T-helper 2 cell treated with Interferon-gamma antibody and Interleukin-4, amounts not matched to agents 5 μg/mL and 100 μg/mL, for 36 hours (primary cell): ENCODE measurements around the gene NPSR1.
"Not testable (repeated sequence)": the region's sequence is repeated elsewhere in the genome, so short reads cannot be mapped to it uniquely, and the experiment has no call there.

ENCODE experiments used
- DNase-seq: peaks from one replicate; pipeline ENCODE4 v3.0.0; 2021; ENCODE audit warnings: low spot score
- H3K27ac Mint-ChIP-seq: one replicate; pipeline ENCODE4 v1.8.0; 2021; ENCODE audit warnings: mild to moderate bottlenecking, mixed read lengths
- H3K27me3 Mint-ChIP-seq: one replicate; pipeline ENCODE4 v1.8.0; 2021; ENCODE audit warnings: low read depth, mixed read lengths
- H3K36me3 Mint-ChIP-seq: one replicate; pipeline ENCODE4 v1.8.0; 2021; ENCODE audit warnings: low read depth, mixed read lengths
- H3K4me1 Mint-ChIP-seq: one replicate; pipeline ENCODE4 v1.8.0; 2021; ENCODE audit warnings: low read depth, mixed read lengths
- H3K4me3 Mint-ChIP-seq: one replicate; pipeline ENCODE4 v1.8.0; 2022; ENCODE audit warnings: mild to moderate bottlenecking, moderate library complexity, mixed read lengths
- H3K9me3 Mint-ChIP-seq: one replicate; pipeline ENCODE4 v1.8.0; 2021; ENCODE audit warnings: mixed read lengths

The NPSR1 gene

GRCh38 chr7:34842782-34843181 lies 184.8 kb downstream of the NPSR1 start:
- Mint-ChIP-seq H3K4me3 (no peak overlapping the region), H3K27ac (no peak overlapping the region), H3K27me3 (no peaks in the 10 kb centered on the region), H3K9me3 (no peaks in the 10 kb centered on the region), H3K4me1 (no peaks in the 10 kb centered on the region), H3K36me3 (no peaks in the 10 kb centered on the region)
- no peak for DNase-seq

GRCh38 chr7:34844406-34844805 lies 186.4 kb downstream of the NPSR1 start:
- H3K9me3 Mint-ChIP-seq, result no peaks in the 10 kb centered on the region
- DNase-seq, result no peak
- no peaks in the 10 kb centered on the region for H3K36me3 Mint-ChIP-seq
- H3K4me1 Mint-ChIP-seq, result no peaks in the 10 kb centered on the region
- no peak overlapping the region for H3K27ac Mint-ChIP-seq
- H3K4me3 Mint-ChIP-seq, result no peak overlapping the region
- H3K27me3 Mint-ChIP-seq, result no peaks in the 10 kb centered on the region

- no peaks in the 10 kb centered on the region for H3K9me3 Mint-ChIP-seq
- H3K27me3 Mint-ChIP-seq, result no peaks in the 10 kb centered on the region
- no peak overlapping the region for H3K27ac Mint-ChIP-seq
- H3K4me3 Mint-ChIP-seq, result no peak overlapping the region
- no peaks in the 10 kb centered on the region for H3K4me1 Mint-ChIP-seq
- no peaks in the 10 kb centered on the region for H3K36me3 Mint-ChIP-seq
- DNase-seq, result no peak
These were observed 187.1 kb downstream of the NPSR1 start for GRCh38 chr7:34844936-34845665.

DNA sequence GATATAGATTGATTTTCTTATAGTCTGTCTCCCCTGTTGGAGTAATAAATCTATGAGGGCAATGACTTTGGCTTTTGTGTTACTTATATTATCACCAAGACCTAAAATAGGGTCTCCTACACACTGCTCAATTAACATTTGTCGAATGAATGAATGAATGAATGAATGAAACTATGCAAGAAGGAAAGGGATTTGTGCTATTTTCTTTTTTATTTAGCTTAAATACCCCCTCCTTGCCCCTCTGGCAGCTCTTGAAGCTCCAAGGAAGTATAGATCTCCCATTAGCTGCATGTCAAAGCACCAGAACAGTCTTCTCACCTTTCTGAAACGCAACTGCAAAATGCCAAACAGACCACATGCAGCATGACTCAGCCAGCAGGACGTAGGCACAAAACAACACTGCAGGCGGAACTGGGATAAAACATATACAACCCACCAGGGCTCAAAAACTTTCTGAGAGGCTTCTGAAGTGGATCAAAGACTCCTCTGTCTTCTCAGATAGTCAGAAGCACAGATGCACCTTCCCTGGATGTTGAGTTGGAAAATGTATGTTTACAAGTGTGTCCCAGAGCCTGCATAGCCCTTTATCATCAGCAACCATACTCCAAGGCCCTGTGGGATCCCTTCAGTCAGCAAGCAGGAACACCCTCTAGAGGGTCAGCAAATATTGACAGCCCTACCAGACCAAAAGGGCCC lies 187.8 kb downstream of the NPSR1 start:
- Mint-ChIP-seq H3K4me1 (no peaks in the 10 kb centered on the region), H3K4me3 (no peak overlapping the region), H3K36me3 (no peaks in the 10 kb centered on the region), H3K9me3 (no peaks in the 10 kb centered on the region), H3K27me3 (no peaks in the 10 kb centered on the region), H3K27ac (no peak overlapping the region)
- no peak for DNase-seq

DNA sequence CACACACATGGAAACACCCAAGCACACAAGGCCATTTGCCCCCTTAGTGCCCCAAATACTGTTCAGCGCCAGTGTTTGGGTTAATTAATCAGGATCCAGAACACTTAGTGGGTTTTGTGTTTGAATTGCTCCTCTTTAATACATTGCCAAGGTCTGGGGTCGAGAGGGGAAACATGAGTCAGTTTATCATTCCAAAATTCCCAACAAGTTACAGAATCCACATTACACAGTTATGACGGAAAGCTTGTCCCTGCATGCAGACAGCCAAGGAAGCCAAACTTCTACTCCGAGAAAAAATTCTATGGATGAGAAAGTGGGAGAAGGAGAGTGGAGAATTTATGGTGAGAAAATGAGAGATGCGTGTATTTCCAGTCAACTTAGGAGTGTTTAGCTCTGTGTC lies 189.0 kb downstream of the NPSR1 start:
- H3K27me3 Mint-ChIP-seq, result no peaks in the 10 kb centered on the region
- no peak overlapping the region for H3K27ac Mint-ChIP-seq
- H3K36me3 Mint-ChIP-seq, result no peaks in the 10 kb centered on the region
- no peak overlapping the region for H3K4me3 Mint-ChIP-seq
- no peak for DNase-seq
- H3K4me1 Mint-ChIP-seq, result no peaks in the 10 kb centered on the region
- H3K9me3 Mint-ChIP-seq, result no peaks in the 10 kb centered on the region

GRCh38 chr7:34848670-34849069 lies 190.7 kb downstream of the NPSR1 start:
- H3K9me3 Mint-ChIP-seq, result no peaks in the 10 kb centered on the region
- peaks cover 2% of the 10 kb centered on the region for H3K27me3 Mint-ChIP-seq
- no peak overlapping the region for H3K27ac Mint-ChIP-seq
- no peak for DNase-seq
- H3K36me3 Mint-ChIP-seq, result no peaks in the 10 kb centered on the region
- no peak overlapping the region for H3K4me3 Mint-ChIP-seq
- no peaks in the 10 kb centered on the region for H3K4me1 Mint-ChIP-seq

DNA sequence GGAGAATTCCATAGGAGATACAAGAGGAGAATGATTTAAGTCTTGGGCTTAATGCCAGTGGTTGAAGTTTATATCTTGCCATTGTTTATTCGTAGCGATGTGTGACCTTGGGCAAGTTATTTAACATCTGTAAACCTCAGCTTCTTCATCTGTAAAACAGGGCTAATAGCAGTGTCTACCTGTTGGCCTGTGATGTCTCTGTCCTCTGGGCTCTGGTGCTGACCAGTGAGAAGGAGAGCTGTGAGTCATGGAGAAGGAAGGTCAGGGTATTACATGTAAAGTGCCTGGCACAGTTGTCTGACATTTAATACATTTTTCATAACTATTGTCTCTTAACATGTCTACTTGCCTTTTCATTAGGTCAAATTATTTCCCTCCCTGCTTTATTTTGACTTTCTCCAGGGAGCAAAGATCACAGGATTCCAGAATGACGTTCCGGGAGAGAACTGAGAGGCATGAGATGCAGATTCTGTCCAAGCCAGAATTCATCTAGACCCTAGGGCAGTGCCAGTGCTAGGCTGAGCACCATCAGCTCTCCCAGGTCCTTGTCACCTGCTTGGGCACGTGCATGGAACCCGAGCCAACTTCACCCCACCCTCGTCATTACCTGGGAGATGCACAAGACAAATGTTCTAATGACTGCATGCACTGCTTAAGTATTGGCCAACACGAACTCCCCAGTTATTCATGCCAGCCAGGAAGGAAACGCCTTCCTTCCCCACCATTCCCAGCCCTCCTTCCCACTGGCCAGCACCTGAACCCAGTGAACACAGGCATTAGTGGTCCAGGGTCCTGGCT lies 191.3 kb downstream of the NPSR1 start:
- H3K9me3 Mint-ChIP-seq, result no peaks in the 10 kb centered on the region
- DNase-seq, result no peak
- no peak overlapping the region for H3K4me3 Mint-ChIP-seq
- peaks cover 2% of the 10 kb centered on the region for H3K27me3 Mint-ChIP-seq
- no peaks in the 10 kb centered on the region for H3K4me1 Mint-ChIP-seq
- H3K36me3 Mint-ChIP-seq, result no peaks in the 10 kb centered on the region
- no peak overlapping the region for H3K27ac Mint-ChIP-seq

DNA sequence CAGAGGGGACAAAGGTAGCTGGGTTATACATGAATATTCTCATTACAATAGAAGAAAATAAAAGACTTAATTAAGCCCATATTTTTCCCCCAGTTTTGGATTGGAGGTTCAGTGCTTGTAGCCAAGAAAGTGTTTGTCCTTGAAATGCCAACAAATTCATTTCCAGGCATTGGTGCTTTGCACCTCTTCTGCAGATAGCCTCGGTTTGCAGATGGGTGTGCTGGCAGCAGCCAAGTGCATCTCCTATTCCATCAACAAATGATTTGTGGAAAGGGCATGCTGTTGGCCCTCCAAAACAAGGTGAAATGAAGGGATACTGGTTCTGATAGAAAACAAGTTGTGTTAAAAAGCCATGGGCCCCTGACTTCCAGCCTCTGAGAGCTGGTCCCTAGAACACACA lies 192.0 kb downstream of the NPSR1 start:
- H3K9me3 Mint-ChIP-seq, result no peaks in the 10 kb centered on the region
- no peak for DNase-seq
- H3K27me3 Mint-ChIP-seq, result peaks cover 2% of the 10 kb centered on the region
- no peak overlapping the region for H3K27ac Mint-ChIP-seq
- H3K4me3 Mint-ChIP-seq, result no peak overlapping the region
- H3K4me1 Mint-ChIP-seq, result no peaks in the 10 kb centered on the region
- H3K36me3 Mint-ChIP-seq, result no peaks in the 10 kb centered on the region

DNA sequence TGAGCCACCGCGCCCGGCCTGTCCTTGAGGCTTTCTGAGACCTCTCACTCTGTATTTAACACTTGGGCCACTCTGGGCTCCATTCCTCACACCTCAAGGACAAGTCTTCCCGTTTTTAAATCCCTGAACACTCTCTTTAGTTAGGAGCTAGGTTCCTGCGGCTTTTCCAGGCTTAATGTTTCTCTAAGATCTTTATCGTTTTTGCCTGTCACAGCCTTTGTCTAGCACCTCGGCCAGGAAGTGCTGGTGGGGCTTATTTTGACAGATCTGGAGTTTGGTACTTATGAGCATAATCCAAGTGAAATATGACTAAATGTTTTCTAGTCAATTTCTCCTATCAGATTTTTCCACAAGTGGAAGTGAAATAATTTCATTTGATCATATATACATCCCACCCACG lies 192.7 kb downstream of the NPSR1 start:
- Mint-ChIP-seq H3K27me3 (peaks cover 2% of the 10 kb centered on the region), H3K9me3 (no peaks in the 10 kb centered on the region), H3K4me1 (no peaks in the 10 kb centered on the region), H3K36me3 (no peaks in the 10 kb centered on the region), H3K4me3 (no peak overlapping the region), H3K27ac (no peak overlapping the region)
- DNase-seq, result no peak

- Mint-ChIP-seq H3K27me3 (peaks cover 2% of the 10 kb centered on the region), H3K4me3 (no peak overlapping the region), H3K27ac (no peak overlapping the region), H3K4me1 (no peaks in the 10 kb centered on the region), H3K36me3 (no peaks in the 10 kb centered on the region), H3K9me3 (no peaks in the 10 kb centered on the region)
- no peak for DNase-seq
These were observed 193.4 kb downstream of the NPSR1 start for GRCh38 chr7:34851431-34851830.

DNA sequence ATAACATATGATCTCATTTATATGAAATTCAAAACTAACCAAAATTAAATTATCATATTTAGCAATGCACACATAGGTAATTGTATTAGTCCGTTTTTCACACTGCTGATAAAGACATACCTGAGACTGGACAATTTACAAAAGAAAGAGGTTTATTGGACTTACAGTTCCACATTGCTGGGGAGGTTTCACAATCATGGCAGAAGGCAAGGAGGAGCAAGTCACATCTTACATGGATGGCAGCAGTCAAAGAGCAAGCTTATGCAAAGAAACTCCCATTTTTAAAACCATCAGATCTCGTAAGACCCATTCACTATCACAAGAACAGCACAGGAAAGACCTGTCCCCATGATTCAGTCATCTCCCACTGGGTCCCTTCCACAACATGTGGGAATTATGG lies 200.4 kb downstream of the NPSR1 start:
- not testable (repeated sequence) for H3K27me3 Mint-ChIP-seq, H3K27ac Mint-ChIP-seq, H3K9me3 Mint-ChIP-seq, H3K4me1 Mint-ChIP-seq, DNase-seq, H3K4me3 Mint-ChIP-seq, H3K36me3 Mint-ChIP-seq

- H3K27me3 Mint-ChIP-seq, H3K4me3 Mint-ChIP-seq, H3K36me3 Mint-ChIP-seq, H3K4me1 Mint-ChIP-seq, H3K27ac Mint-ChIP-seq, DNase-seq, H3K9me3 Mint-ChIP-seq: not testable (repeated sequence)
These were observed 201.3 kb downstream of the NPSR1 start for GRCh38 chr7:34859281-34859680.

DNA sequence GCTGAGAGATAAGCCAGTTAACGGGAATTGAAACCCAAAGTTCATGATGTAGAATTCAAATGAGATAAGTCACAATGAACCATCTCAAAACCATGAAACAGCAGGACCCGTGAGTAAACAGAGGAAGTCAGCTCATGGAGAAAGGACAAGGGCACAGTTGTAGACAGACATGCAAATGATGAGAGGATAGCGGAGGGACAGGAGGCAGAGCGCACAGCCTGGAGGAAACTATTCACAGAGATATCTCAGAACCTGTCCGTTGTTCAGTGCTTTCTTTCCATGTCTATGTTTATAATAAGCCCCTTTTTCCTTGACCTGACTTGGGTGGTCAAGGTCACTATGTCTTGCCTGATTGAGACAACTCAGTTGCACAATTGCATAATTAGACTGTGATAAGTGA lies 208.2 kb downstream of the NPSR1 start:
- not testable (repeated sequence) for H3K4me3 Mint-ChIP-seq, DNase-seq, H3K36me3 Mint-ChIP-seq, H3K27me3 Mint-ChIP-seq, H3K9me3 Mint-ChIP-seq, H3K4me1 Mint-ChIP-seq, H3K27ac Mint-ChIP-seq

GRCh38 chr7:34867341-34867740 lies 209.3 kb downstream of the NPSR1 start:
- H3K9me3 Mint-ChIP-seq, H3K27me3 Mint-ChIP-seq, H3K4me1 Mint-ChIP-seq, H3K27ac Mint-ChIP-seq, DNase-seq, H3K4me3 Mint-ChIP-seq, H3K36me3 Mint-ChIP-seq: not testable (repeated sequence)
